ENCODE results near the gene NEK3.
"Not testable (repeated sequence)": the region's sequence is repeated elsewhere in the genome, so short reads cannot be mapped to it uniquely, and the experiment has no call there.

Gene NEK3

DNA sequence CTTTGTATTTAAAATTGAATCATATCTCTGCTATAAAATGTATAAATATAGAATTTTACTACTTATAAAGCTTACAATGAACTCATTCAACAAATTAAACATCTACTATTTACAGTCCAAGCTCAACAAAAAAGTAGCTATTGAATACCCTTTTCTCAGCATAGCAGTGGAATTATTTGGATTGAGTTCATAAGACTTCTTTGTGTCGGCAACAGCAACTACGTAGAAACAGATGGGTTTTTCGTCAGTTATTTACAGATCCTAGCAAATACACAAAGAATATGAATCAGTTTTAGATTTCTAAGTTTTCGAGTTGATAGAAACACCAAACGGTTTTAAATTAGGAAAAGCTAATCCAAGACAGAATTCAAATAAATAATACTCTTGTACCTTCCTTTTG, 10.4 kb upstream of the NEK3 start:
- DNase-seq (ENCODE audit: low read depth): no peak

- no peak for DNase-seq (ENCODE audit: low read depth)
Measured at GRCh38 chr13:52165411-52165810, 6.0 kb upstream of the NEK3 start.

DNA sequence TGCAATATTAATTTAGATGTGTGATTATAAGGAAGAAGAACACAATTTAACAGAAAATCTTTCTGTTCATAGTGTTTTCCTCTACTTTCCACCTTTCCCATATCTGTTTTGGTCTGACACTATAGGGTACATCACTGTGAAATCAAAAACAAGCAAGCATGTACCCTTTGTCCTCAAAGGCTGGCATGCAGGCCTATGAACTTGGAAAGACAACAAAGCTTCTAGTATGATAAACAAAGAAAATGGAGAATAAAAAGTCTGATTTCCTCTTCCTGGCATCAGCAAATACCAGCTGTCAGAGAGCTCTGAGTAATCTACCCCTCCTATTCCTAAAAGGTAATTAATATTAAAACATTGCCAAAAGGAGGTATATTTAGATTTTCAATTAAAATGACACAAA, 5.6 kb upstream of the NEK3 start:
- no peak for DNase-seq (ENCODE audit: low read depth)

DNA sequence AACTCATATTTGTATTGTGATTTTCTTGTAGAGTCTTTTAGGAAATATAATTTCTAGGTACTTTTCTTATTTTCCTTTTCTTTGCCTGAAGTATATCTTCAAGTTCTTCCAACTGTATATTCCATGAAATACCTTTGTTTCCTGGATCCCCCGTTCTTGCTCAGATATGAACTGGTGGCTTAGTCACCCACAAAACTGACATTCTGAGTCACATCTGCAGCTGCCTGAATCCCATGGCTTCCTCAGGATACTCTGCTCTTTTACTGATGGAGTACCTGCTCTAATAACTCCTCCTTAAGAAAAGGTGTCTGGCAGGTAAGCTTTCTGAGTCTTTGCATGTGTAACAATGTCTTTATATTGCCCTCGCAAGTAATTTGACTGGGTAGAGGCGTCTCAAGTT, 4.5 kb upstream of the NEK3 start:
- not testable (repeated sequence) for DNase-seq (ENCODE audit: low read depth)

- no peak for DNase-seq (ENCODE audit: low read depth)
Measured at GRCh38 chr13:52162279-52163101, 3.1 kb upstream of the NEK3 start.

DNA sequence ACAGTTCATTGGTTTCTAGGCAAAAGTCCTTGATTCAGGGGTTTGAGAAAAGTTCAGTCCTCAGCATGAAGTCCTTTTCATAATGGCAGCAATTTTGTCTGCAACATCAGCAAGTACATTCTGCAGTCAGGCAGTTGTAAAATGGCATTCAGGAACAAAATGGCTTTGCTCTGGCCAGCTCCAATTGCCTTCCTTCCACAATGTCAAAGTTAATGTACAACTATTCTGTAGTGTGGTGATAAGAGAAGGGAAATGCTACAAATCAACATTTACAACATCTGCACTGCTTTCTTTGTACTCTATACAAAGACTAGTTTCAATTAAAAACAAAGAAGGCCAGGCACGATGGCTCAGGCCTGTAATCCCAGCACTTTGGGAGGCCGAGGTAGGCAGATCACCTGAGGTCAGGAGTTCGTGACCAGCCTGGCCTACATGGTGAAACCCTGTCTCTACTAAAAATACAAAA, 1.8 kb upstream of the NEK3 start:
- DNase-seq (ENCODE audit: low read depth): no peak

DNA sequence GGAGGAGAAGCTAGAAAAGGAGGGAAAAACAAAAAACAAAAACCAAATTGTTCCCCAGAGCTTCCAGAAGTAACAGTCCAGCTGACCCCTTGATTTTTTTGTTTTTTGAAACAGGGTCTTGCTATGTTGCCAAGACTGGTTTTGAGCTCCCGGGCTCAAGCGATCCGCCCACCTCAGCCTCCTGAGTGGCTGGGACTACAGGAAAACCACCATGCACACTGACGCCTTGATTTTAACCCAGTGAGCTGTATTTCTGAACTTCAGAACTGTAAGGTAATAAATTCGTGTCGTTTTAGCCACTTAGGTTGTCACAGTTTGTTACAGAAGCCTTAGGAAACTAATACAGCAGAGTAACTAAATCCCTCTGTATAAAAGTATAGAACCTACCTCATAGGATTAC, 1.1 kb upstream of the NEK3 start:
- DNase-seq (ENCODE audit: low read depth): no peak

- no peak for DNase-seq (ENCODE audit: low read depth)
Measured at GRCh38 chr13:52160053-52160452, 656 bp upstream of the NEK3 start.

GRCh38 chr13:52158629-52159158, 703 bp downstream of the NEK3 start:
- no peak for DNase-seq (ENCODE audit: low read depth)

GRCh38 chr13:52156724-52157261, 2.6 kb downstream of the NEK3 start:
- DNase-seq (ENCODE audit: low read depth): no peak

DNA sequence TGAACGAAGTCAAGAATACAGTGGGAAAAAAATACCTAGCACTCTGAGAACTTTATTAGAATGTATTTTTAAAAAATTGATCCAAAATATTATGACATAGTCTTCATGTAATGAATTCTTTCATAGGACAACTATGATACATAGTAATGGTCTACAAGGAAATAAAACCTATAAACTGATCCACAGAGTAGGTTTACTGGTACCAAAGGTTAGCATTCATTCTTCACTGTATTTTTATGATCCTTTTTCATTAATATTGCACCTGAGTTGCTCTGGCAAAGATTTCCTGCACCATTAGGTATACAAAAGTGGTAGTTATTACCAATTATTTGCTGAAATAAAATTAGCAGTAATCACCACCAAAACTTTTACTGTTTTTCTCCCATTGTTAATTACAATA, 4.2 kb downstream of the NEK3 start:
- no peak for DNase-seq (ENCODE audit: low read depth)

- no peak for DNase-seq (ENCODE audit: low read depth)
Measured at GRCh38 chr13:52147225-52147624, 12.2 kb downstream of the NEK3 start.

- DNase-seq (ENCODE audit: low read depth): no peak
Measured at GRCh38 chr13:52141299-52141698, 18.1 kb downstream of the NEK3 start.

GRCh38 chr13:52137489-52137888, 21.9 kb downstream of the NEK3 start:
- DNase-seq (ENCODE audit: low read depth): no peak

DNA sequence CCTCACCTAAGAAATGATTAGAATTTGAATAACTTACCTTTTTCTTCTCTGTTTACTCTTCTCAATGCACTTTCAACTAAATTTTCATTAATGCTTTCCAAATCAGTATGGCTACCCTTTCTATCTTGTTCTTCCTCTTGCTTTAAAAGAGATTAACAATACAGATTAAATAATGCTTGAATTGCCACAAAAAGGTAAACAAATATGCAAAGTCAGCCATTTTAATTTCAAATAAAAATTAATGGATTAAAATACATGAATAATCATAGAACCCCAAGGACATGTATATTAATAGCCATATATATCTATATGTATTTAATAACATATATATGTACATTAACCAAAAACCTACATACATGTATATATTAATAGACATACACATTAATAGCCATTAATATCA, 22.6 kb downstream of the NEK3 start:
- no peak for DNase-seq (ENCODE audit: low read depth)

DNA sequence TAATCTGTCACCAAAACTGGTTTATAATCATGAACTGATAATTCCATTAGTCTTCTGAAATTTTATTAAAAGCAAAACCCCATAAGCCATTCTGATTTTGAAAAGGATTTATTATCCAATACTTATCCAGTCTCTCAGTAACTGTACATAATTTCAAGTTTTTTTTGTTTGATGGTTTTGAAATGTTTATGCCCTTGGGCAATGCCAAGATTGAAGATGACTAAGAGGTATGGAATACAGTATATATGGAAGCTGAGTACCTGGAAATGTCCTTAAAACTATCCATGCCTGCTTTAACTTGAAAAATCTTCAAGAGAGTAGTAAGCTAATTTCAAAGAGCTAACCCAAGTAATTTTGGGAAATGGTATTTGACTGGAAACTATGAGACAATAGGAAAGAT, 28.8 kb downstream of the NEK3 start:
- no peak for DNase-seq (ENCODE audit: low read depth)

DNA sequence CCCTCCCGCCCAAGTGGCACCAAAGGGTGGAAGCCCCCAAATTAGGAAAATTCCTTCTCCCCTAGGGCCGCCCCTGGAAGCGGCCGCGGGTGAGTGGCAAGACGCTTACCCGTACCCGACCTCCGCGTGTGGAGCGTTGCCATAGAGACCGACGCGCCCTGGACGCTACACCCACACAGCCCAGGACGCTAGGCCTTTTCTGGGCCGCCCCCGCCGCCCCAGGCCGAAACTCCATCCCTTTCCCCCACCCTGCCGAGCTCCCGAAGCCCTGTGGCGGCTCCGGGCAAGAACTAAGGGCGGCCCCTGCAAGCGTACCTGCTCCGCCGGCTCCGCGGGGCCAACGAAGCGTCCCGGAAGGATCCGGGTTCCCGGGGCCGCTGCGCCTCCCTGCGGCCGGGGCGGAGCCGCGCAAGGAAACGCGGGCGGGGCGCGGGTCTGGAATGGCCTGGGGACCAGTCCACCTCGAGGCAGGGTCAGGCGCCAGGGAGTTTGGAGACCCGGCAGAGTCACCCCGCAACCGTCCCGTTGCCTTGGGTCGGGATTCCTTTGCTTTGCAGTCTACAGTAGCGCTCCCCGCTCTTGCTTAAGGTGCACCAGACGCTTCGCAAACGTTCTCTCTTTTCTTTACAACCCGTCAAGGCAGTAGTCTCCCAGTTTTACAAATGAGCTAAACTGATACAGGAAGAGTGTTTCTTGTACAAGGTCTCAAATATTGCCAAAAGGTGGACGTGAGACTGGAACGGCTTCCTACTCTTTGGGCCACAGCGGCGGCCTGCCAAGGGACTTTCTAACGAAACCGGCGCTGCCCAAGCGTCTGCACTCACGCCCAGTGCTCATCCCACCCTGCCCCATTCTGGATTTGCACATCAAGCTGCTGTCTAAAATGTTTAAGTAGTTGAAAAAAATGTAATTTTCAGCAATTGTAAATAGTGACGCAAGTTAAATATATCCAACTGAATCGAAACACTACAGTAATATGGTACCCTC, 30.4 kb downstream of the NEK3 start, which contains the start of gene NEK5:
Gene NEK5 (minus strand): TSS at position 360 of the 987 bp plus-strand sequence. CDS start 1,591 bp downstream, outside the sequence.
- DNase-seq (ENCODE audit: low read depth): no peak

DNA sequence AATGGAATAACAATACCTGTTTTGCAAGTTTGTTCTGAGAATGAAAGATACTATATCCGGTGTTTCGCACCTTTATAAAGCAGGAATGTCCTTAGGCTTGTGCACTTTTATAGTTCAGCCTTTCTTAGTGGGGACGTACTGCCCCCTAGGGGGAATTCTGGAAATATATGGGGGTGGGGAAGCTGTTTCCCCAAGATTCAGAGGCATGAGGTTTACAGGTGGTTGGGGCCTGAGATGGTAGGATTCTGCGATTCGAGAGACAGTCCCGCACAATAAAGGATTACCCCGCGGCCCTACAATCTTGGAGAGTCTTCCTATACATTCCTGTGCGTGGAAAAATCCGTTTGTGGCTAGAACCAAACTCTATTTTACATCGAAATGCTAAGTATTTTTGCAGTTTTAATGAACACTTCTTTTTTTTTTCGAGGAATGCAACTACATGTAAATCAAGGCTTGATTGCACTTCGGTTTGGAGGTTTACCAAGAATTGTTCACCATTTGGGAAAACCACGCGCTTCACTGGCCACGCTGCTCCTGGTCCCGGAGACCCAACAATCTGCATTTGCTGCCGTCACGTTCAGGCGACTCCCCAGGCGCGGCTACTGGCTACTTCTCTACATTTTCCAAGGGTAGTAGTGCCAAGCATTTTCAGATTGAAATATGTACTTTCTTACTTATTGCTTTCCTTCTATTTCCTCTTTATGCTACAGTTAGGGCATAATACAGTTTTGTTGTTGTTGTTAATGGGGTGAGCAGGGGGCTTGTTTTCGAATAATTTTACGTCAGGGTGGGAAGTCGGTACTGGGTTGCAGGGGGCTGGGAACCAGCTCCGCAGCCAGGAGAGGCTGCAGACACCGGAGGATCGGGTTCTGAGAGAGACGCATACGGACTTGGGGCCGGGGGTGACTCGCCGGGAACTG, 31.4 kb downstream of the NEK3 start:
- DNase-seq (ENCODE audit: low read depth): no peak

- no peak for DNase-seq (ENCODE audit: low read depth)
Measured at GRCh38 chr13:52127378-52127777, 32.0 kb downstream of the NEK3 start.

DNA sequence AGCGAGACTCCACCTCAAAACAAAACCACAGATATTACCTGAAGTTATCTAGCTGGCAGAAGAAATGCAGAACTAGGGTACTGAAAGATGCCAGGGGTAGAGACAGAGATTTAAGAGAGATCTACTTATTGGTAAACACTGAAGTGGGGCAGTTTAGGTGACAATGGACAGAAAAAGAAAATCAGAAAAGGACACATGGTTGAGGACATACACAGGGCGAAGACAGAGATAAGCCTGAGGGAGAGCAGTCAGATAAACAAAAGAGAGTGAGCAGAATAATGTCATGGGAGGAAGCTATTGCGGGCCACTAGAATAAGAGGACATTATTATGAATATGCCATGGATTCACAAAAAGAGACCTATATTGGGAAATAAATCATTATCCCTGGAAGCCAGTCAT, 33.9 kb downstream of the NEK3 start:
- no peak for DNase-seq (ENCODE audit: low read depth)

- no peak for DNase-seq (ENCODE audit: low read depth)
Measured at GRCh38 chr13:52118595-52118994, 40.8 kb downstream of the NEK3 start.
